ENCODE data around the gene SSB.
"Not testable (repeated sequence)": the region's sequence is repeated elsewhere in the genome, so short reads cannot be mapped to it uniquely, and the experiment has no call there.

Gene SSB

GRCh38 chr2:169797601-169798000 is 1.1 kb upstream of the SSB start:
- Mint-ChIP-seq H3K4me1 (peaks cover 15% of the 10 kb centered on the region), H3K27ac (ENCODE audit: low read depth) (no peak overlapping the region), H3K36me3 (ENCODE audit: insufficient read depth) (peaks cover 25% of the 10 kb centered on the region), H3K27me3 (no peaks in the 10 kb centered on the region), H3K4me3 (peak overlapping the region; percentile 47), H3K9me3 (no peaks in the 10 kb centered on the region)
- no peak for ATAC-seq (replicated peaks; ENCODE audit: extremely low read depth, poor library complexity, severe bottlenecking)
- no peak for DNase-seq (ENCODE audit: low spot score in 2 of 2)

GRCh38 chr2:169798397-169798717 is 314 bp upstream of the SSB start:
- no peaks in the 10 kb centered on the region for H3K27me3 Mint-ChIP-seq
- no peaks in the 10 kb centered on the region for H3K9me3 Mint-ChIP-seq
- H3K4me1 Mint-ChIP-seq = peaks cover 15% of the 10 kb centered on the region
- DNase-seq (ENCODE audit: low spot score in 2 of 2) = no peak
- peak overlapping the region; percentile 93 for H3K27ac Mint-ChIP-seq (ENCODE audit: low read depth)
- H3K36me3 Mint-ChIP-seq (ENCODE audit: insufficient read depth) = peaks cover 32% of the 10 kb centered on the region
- no peak for ATAC-seq (replicated peaks; ENCODE audit: extremely low read depth, poor library complexity, severe bottlenecking)
- peak overlapping the region; percentile 87 for H3K4me3 Mint-ChIP-seq

- H3K4me1 Mint-ChIP-seq = peaks cover 15% of the 10 kb centered on the region
- DNase-seq (ENCODE audit: low spot score in 2 of 2) = no peak
- no peak for ATAC-seq (replicated peaks; ENCODE audit: extremely low read depth, poor library complexity, severe bottlenecking)
- H3K9me3 Mint-ChIP-seq = no peaks in the 10 kb centered on the region
- H3K4me3 Mint-ChIP-seq = no peak overlapping the region
- no peaks in the 10 kb centered on the region for H3K27me3 Mint-ChIP-seq
- no peak overlapping the region for H3K27ac Mint-ChIP-seq (ENCODE audit: low read depth)
- H3K36me3 Mint-ChIP-seq (ENCODE audit: insufficient read depth) = peaks cover 69% of the 10 kb centered on the region
These were observed 4.8 kb downstream of the SSB start for GRCh38 chr2:169803480-169803879.

- ATAC-seq (replicated peaks; ENCODE audit: extremely low read depth, poor library complexity, severe bottlenecking) (no peak), DNase-seq (ENCODE audit: low spot score in 2 of 2) (no peak)
- no peak overlapping the region for H3K27ac Mint-ChIP-seq (ENCODE audit: low read depth)
- H3K36me3 Mint-ChIP-seq (ENCODE audit: insufficient read depth) = peaks cover 79% of the 10 kb centered on the region
- H3K27me3 Mint-ChIP-seq = no peaks in the 10 kb centered on the region
- no peaks in the 10 kb centered on the region for H3K9me3 Mint-ChIP-seq
- no peak overlapping the region for H3K4me3 Mint-ChIP-seq
- H3K4me1 Mint-ChIP-seq = peaks cover 6% of the 10 kb centered on the region
These were observed 7.9 kb downstream of the SSB start for GRCh38 chr2:169806586-169806985.

GRCh38 chr2:169808221-169808620 is 9.6 kb downstream of the SSB start:
- no peaks in the 10 kb centered on the region for H3K9me3 Mint-ChIP-seq
- H3K27me3 Mint-ChIP-seq = no peaks in the 10 kb centered on the region
- ATAC-seq (replicated peaks; ENCODE audit: extremely low read depth, poor library complexity, severe bottlenecking) (no peak), DNase-seq (ENCODE audit: low spot score in 2 of 2) (no peak)
- no peaks in the 10 kb centered on the region for H3K4me1 Mint-ChIP-seq
- no peak overlapping the region for H3K27ac Mint-ChIP-seq (ENCODE audit: low read depth)
- no peak overlapping the region for H3K4me3 Mint-ChIP-seq
- peaks cover 75% of the 10 kb centered on the region for H3K36me3 Mint-ChIP-seq (ENCODE audit: insufficient read depth)

- DNase-seq (ENCODE audit: low spot score in 2 of 2) (no peak), ATAC-seq (replicated peaks; ENCODE audit: extremely low read depth, poor library complexity, severe bottlenecking) (no peak)
- no peaks in the 10 kb centered on the region for H3K27me3 Mint-ChIP-seq
- no peak overlapping the region for H3K4me3 Mint-ChIP-seq
- H3K27ac Mint-ChIP-seq (ENCODE audit: low read depth) = no peak overlapping the region
- peaks cover 39% of the 10 kb centered on the region for H3K36me3 Mint-ChIP-seq (ENCODE audit: insufficient read depth)
- peaks cover 12% of the 10 kb centered on the region for H3K4me1 Mint-ChIP-seq
- H3K9me3 Mint-ChIP-seq = no peaks in the 10 kb centered on the region
These were observed 17.2 kb downstream of the SSB start for GRCh38 chr2:169815849-169816248.

GRCh38 chr2:169816961-169817360 is 18.3 kb downstream of the SSB start:
- H3K4me3 Mint-ChIP-seq; H3K27me3 Mint-ChIP-seq; H3K27ac Mint-ChIP-seq (ENCODE audit: low read depth); ATAC-seq (replicated peaks; ENCODE audit: extremely low read depth, poor library complexity, severe bottlenecking); H3K9me3 Mint-ChIP-seq; DNase-seq (ENCODE audit: low spot score in 2 of 2): not testable (repeated sequence)
- H3K4me1 Mint-ChIP-seq = peaks cover 23% of the 10 kb centered on the region
- peaks cover 34% of the 10 kb centered on the region for H3K36me3 Mint-ChIP-seq (ENCODE audit: insufficient read depth)

GRCh38 chr2:169817369-169817768 is 18.7 kb downstream of the SSB start:
- H3K27ac Mint-ChIP-seq (ENCODE audit: low read depth); H3K9me3 Mint-ChIP-seq; H3K27me3 Mint-ChIP-seq; ATAC-seq (replicated peaks; ENCODE audit: extremely low read depth, poor library complexity, severe bottlenecking); DNase-seq (ENCODE audit: low spot score in 2 of 2); H3K4me3 Mint-ChIP-seq: not testable (repeated sequence)
- peaks cover 25% of the 10 kb centered on the region for H3K4me1 Mint-ChIP-seq
- peaks cover 32% of the 10 kb centered on the region for H3K36me3 Mint-ChIP-seq (ENCODE audit: insufficient read depth)

GRCh38 chr2:169818241-169818640 is 19.6 kb downstream of the SSB start:
- peak overlapping the region; percentile 69 for H3K27ac Mint-ChIP-seq (ENCODE audit: low read depth)
- peaks cover 29% of the 10 kb centered on the region for H3K36me3 Mint-ChIP-seq (ENCODE audit: insufficient read depth)
- H3K4me3 Mint-ChIP-seq = no peak overlapping the region
- ATAC-seq (replicated peaks; ENCODE audit: extremely low read depth, poor library complexity, severe bottlenecking) (no peak), DNase-seq (ENCODE audit: low spot score in 2 of 2) (no peak)
- peaks cover 34% of the 10 kb centered on the region for H3K4me1 Mint-ChIP-seq
- H3K9me3 Mint-ChIP-seq = no peaks in the 10 kb centered on the region
- H3K27me3 Mint-ChIP-seq = no peaks in the 10 kb centered on the region

- Mint-ChIP-seq H3K4me1 (peaks cover 43% of the 10 kb centered on the region), H3K27me3 (no peaks in the 10 kb centered on the region), H3K27ac (ENCODE audit: low read depth) (no peak overlapping the region), H3K36me3 (ENCODE audit: insufficient read depth) (peaks cover 23% of the 10 kb centered on the region), H3K9me3 (no peaks in the 10 kb centered on the region), H3K4me3 (no peak overlapping the region)
- DNase-seq (ENCODE audit: low spot score in 2 of 2) (no peak), ATAC-seq (replicated peaks; ENCODE audit: extremely low read depth, poor library complexity, severe bottlenecking) (no peak)
These were observed 20.4 kb downstream of the SSB start for GRCh38 chr2:169819106-169819505.

- H3K27ac Mint-ChIP-seq (ENCODE audit: low read depth); ATAC-seq (replicated peaks; ENCODE audit: extremely low read depth, poor library complexity, severe bottlenecking); H3K4me3 Mint-ChIP-seq; H3K9me3 Mint-ChIP-seq; DNase-seq (ENCODE audit: low spot score in 2 of 2); H3K27me3 Mint-ChIP-seq: not testable (repeated sequence)
- Mint-ChIP-seq H3K4me1 (peaks cover 50% of the 10 kb centered on the region), H3K36me3 (ENCODE audit: insufficient read depth) (peaks cover 21% of the 10 kb centered on the region)
These were observed 21.4 kb downstream of the SSB start for GRCh38 chr2:169820101-169820500.

- no peak overlapping the region for H3K27ac Mint-ChIP-seq (ENCODE audit: low read depth)
- DNase-seq (ENCODE audit: low spot score in 2 of 2) (no peak), ATAC-seq (replicated peaks; ENCODE audit: extremely low read depth, poor library complexity, severe bottlenecking) (no peak)
- H3K4me3 Mint-ChIP-seq = no peak overlapping the region
- H3K9me3 Mint-ChIP-seq = no peaks in the 10 kb centered on the region
- peaks cover 61% of the 10 kb centered on the region for H3K4me1 Mint-ChIP-seq
- no peaks in the 10 kb centered on the region for H3K27me3 Mint-ChIP-seq
- peaks cover 16% of the 10 kb centered on the region for H3K36me3 Mint-ChIP-seq (ENCODE audit: insufficient read depth)
These were observed 23.4 kb downstream of the SSB start for GRCh38 chr2:169822036-169822435.

GRCh38 chr2:169822785-169823392 is 24.2 kb downstream of the SSB start:
- no peaks in the 10 kb centered on the region for H3K27me3 Mint-ChIP-seq
- H3K9me3 Mint-ChIP-seq = no peaks in the 10 kb centered on the region
- peak overlapping the region; percentile 90 for H3K4me3 Mint-ChIP-seq
- peak overlapping the region; percentile 49 for H3K27ac Mint-ChIP-seq (ENCODE audit: low read depth)
- peaks cover 61% of the 10 kb centered on the region for H3K4me1 Mint-ChIP-seq
- ATAC-seq (replicated peaks; ENCODE audit: extremely low read depth, poor library complexity, severe bottlenecking) = no peak
- DNase-seq (ENCODE audit: low spot score in 2 of 2) = no peak
- H3K36me3 Mint-ChIP-seq (ENCODE audit: insufficient read depth) = peaks cover 21% of the 10 kb centered on the region

GRCh38 chr2:169823996-169824372 is 25.3 kb downstream of the SSB start:
- Mint-ChIP-seq H3K27ac (ENCODE audit: low read depth) (peak overlapping the region; percentile 95), H3K9me3 (no peaks in the 10 kb centered on the region), H3K4me1 (peaks cover 66% of the 10 kb centered on the region), H3K27me3 (no peaks in the 10 kb centered on the region), H3K36me3 (ENCODE audit: insufficient read depth) (peaks cover 30% of the 10 kb centered on the region), H3K4me3 (peak overlapping the region; percentile 90)
- DNase-seq (ENCODE audit: low spot score in 2 of 2) (no peak), ATAC-seq (replicated peaks; ENCODE audit: extremely low read depth, poor library complexity, severe bottlenecking) (peak; percentile 15)

Data from central memory CD8-positive, alpha-beta T cell (primary cell).